ENCODE results near the gene OLA1.
A peak's percentile ranks its signal among the peaks of the same experiment; 100 is the strongest.

The OLA1 gene

GRCh38 chr2:174028935-174029334 lies 219.4 kb downstream of the OLA1 start:
- no peak for DNase-seq

- no peak for DNase-seq
Measured at GRCh38 chr2:174027956-174028355, 220.4 kb downstream of the OLA1 start.

GRCh38 chr2:174026122-174026845 lies 222.0 kb downstream of the OLA1 start:
- no peak for DNase-seq

- DNase-seq: peak; percentile 66 to 73 (median 70)
Measured at GRCh38 chr2:174025271-174026121, 222.8 kb downstream of the OLA1 start.

GRCh38 chr2:174024524-174025270 lies 223.6 kb downstream of the OLA1 start:
- DNase-seq: no peak

- DNase-seq: peak; percentile 93 to 99 (median 98)
Measured at GRCh38 chr2:174023591-174024523, 224.5 kb downstream of the OLA1 start.
